Right ventricle myocardium superior (tissue), 1 donor: ENCODE measurements around the gene VRK3. TPM values are rescaled to one million over a fixed set of nuclear protein-coding genes. Genes with fewer than 3 reads are reported as not detected.
"Not testable (repeated sequence)": the region's sequence is repeated elsewhere in the genome, so short reads cannot be mapped to it uniquely, and the experiment has no call there.

Experiments used
- ATAC-seq: fragments of 200-7000 bp; cut with Tn5 transposase; one replicate; pipeline ENCODE4 v1.9.1; 2020; ENCODE audit warnings: mild to moderate bottlenecking; ENCODE audit not compliant: poor library complexity
- DNase-seq: peaks from one replicate; pipeline ENCODE4 v3.0.0-alpha.2; 2020
- intact Hi-C: fragments of 100-400 bp; cut with DNase I; formaldehyde crosslinking; loops from one replicate; pipeline ENCODE4 v1.11.2; 2022
- total RNA-seq: library from RNA; stranded (reverse); fragmentation: NEBNext Ultra II Directional; extraction: Animal tissue kit (Norgen Biotek cat#: 25700); gene quantifications from one replicate; pipeline ENCODE4 v1.2.1, GENCODE V29; 2021
- donor health status: DM: no; HTN: yes; CAD: no; lungs with severe emphysema.

Gene VRK3
- total RNA-seq, 1 donor from 2014 or later, result 22.2 TPM

- ATAC-seq, result no peak
- intact Hi-C loops, result no loop called here
- DNase-seq, result peak; percentile 22
These were observed 52.3 kb downstream of the VRK3 start for GRCh38 chr19:49972841-49973240.

- ATAC-seq (peak; percentile 12), DNase-seq (peak; percentile 37)
- intact Hi-C loops, result no loop called here
These were observed 53.2 kb downstream of the VRK3 start for GRCh38 chr19:49971991-49972411.

GRCh38 chr19:49969355-49969754 is 55.8 kb downstream of the VRK3 start:
- DNase-seq, result peak; percentile 45
- peak; percentile 60 for ATAC-seq
- intact Hi-C loops, result not testable (repeated sequence)

- DNase-seq (peak; percentile 53), ATAC-seq (peak; percentile 14)
- intact Hi-C loops, result no loop called here
These were observed 56.8 kb downstream of the VRK3 start for GRCh38 chr19:49968279-49968922.

- DNase-seq, intact Hi-C loops: not testable (repeated sequence)
- peak; percentile 77 for ATAC-seq
These were observed 64.2 kb downstream of the VRK3 start, which contains the start of gene SIGLEC11 for GRCh38 chr19:49960980-49961379. Gene SIGLEC11, minus strand, starts transcription at chr19:49961172. Its CDS starts 91 bp downstream, at chr19:49961081.

GRCh38 chr19:49959892-49960291 is 65.3 kb downstream of the VRK3 start:
- intact Hi-C loops, DNase-seq, ATAC-seq: not testable (repeated sequence)

GRCh38 chr19:49958596-49958995 is 66.6 kb downstream of the VRK3 start:
- DNase-seq, ATAC-seq, intact Hi-C loops: not testable (repeated sequence)

- DNase-seq, intact Hi-C loops, ATAC-seq: not testable (repeated sequence)
These were observed 67.0 kb downstream of the VRK3 start for GRCh38 chr19:49958144-49958543.

GRCh38 chr19:49957262-49957915 is 67.8 kb downstream of the VRK3 start:
- DNase-seq (no peak), ATAC-seq (no peak)
- intact Hi-C loops, result no loop called here

GRCh38 chr19:49956115-49956495 is 69.1 kb downstream of the VRK3 start:
- intact Hi-C loops, result no loop called here
- ATAC-seq, result no peak
- no peak for DNase-seq

- ATAC-seq (no peak), DNase-seq (no peak)
- intact Hi-C loops, result no loop called here
These were observed 70.2 kb downstream of the VRK3 start for GRCh38 chr19:49954933-49955332.

GRCh38 chr19:49954092-49954829 is 70.9 kb downstream of the VRK3 start:
- DNase-seq, result no peak
- peak; percentile 69 for ATAC-seq
- intact Hi-C loops, result no loop called here

- peak; percentile 61 for ATAC-seq
- intact Hi-C loops, result no loop called here
- DNase-seq, result no peak
These were observed 71.8 kb downstream of the VRK3 start for GRCh38 chr19:49953416-49953815.

- intact Hi-C loops, result no loop called here
- DNase-seq (no peak), ATAC-seq (no peak)
These were observed 72.3 kb downstream of the VRK3 start for GRCh38 chr19:49952906-49953305.

GRCh38 chr19:49952479-49952836 is 72.7 kb downstream of the VRK3 start:
- DNase-seq, result no peak
- ATAC-seq, result no peak
- intact Hi-C loops, result no loop called here

GRCh38 chr19:49951806-49952478 is 73.2 kb downstream of the VRK3 start:
- no peak for ATAC-seq
- DNase-seq, result no peak
- intact Hi-C loops, result no loop called here

- ATAC-seq (no peak), DNase-seq (no peak)
- intact Hi-C loops, result no loop called here
These were observed 74.1 kb downstream of the VRK3 start for GRCh38 chr19:49950956-49951526.

- no peak for ATAC-seq
- no peak for DNase-seq
- intact Hi-C loops, result no loop called here
These were observed 74.6 kb downstream of the VRK3 start for GRCh38 chr19:49950590-49950948.
